HG03064 (cell line): ENCODE measurements around the gene FDPS.
"Not testable (repeated sequence)": the region's sequence is repeated elsewhere in the genome, so short reads cannot be mapped to it uniquely, and the experiment has no call there.

Experiments
- ATAC-seq: cut with Tn5 transposase; IDR thresholded peaks from one replicate; pipeline ENCODE4 v1.9.1; 2021; ENCODE audit warnings: low read depth; ENCODE audit not compliant: unreplicated experiment

FDPS gene

DNA sequence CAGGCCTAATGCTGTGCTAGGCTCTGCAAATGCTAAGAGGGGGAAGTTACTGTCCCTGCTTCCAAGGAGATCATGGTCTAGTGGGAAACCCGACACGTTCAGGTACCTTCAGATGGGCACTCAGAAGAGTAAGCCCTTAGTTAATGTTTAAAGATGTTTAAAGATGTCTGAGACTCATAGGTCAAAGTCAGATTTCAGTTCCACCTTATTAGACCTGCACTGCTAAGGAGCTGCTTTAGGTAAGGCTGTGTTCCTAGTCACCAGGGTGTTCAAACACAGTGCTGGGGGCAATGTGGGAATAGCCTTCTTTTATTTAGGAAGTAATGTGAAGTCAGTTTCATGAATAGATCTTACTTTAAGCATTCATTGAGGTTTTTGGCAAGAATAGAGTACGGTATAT lies 8.3 kb downstream of the FDPS start:
- ATAC-seq: no peak

GRCh38 chr1:155318082-155318481 lies 9.4 kb downstream of the FDPS start:
- ATAC-seq: no peak

DNA sequence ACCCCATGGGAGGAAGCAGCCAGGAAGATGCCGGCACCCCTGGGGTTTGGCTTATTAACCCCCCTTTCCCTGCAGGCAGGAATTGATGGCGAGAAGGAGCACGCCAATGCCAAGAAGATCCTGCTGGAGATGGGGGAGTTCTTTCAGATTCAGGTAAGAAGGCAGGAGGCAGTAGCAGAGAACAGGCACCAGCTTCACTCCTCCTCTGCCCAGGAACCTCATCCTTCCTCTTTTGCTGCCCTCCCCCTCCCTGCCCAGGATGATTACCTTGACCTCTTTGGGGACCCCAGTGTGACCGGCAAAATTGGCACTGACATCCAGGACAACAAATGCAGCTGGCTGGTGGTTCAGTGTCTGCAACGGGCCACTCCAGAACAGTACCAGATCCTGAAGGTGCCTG lies 10.9 kb downstream of the FDPS start:
- no peak for ATAC-seq

- no peak for ATAC-seq
These were observed 11.6 kb downstream of the FDPS start for GRCh38 chr1:155320252-155320651.

- no peak for ATAC-seq
These were observed 12.3 kb downstream of the FDPS start, which contains the start of gene RUSC1 for GRCh38 chr1:155320661-155321617. Gene RUSC1 (plus strand): TSS chr1:155320894. CDS start chr1:155321774, 880 bp downstream.

DNA sequence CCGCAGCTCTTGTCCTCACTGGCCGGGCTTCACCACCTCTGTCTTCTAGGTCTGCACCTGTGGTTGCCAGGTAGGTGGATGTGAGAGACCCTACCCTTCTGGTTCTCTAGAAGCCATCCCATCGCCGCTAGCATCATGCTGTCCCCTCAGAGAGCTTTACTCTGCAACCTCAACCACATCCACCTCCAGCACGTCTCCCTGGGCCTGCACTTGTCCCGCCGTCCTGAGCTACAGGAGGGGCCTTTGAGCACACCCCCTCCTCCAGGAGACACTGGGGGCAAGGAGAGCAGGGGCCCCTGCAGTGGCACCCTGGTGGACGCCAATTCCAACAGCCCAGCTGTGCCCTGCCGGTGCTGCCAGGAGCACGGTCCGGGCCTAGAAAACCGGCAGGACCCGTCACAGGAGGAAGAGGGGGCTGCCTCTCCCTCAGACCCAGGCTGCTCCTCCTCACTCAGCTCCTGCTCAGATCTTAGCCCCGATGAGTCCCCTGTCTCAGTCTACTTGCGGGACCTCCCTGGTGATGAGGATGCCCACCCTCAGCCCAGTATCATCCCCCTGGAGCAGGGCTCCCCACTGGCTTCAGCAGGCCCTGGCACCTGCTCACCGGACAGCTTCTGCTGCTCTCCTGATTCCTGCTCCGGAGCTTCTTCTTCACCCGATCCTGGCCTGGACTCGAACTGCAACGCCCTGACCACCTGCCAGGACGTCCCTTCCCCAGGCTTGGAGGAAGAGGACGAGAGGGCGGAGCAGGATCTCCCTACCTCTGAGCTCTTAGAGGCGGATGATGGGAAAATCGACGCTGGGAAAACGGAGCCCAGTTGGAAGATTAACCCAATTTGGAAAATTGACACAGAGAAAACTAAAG lies 13.2 kb downstream of the FDPS start:
- no peak for ATAC-seq

DNA sequence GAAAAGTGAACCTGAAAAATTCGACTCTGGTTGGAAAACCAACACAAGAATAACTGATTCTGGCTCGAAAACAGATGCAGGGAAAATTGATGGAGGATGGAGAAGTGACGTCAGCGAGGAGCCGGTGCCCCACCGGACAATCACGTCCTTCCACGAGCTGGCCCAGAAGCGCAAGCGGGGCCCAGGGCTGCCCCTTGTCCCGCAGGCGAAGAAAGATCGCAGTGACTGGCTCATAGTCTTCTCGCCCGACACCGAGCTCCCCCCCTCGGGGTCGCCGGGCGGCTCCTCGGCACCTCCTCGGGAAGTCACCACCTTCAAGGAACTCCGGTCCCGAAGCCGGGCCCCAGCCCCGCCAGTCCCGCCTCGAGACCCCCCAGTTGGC lies 13.9 kb downstream of the FDPS start:
- no peak for ATAC-seq

DNA sequence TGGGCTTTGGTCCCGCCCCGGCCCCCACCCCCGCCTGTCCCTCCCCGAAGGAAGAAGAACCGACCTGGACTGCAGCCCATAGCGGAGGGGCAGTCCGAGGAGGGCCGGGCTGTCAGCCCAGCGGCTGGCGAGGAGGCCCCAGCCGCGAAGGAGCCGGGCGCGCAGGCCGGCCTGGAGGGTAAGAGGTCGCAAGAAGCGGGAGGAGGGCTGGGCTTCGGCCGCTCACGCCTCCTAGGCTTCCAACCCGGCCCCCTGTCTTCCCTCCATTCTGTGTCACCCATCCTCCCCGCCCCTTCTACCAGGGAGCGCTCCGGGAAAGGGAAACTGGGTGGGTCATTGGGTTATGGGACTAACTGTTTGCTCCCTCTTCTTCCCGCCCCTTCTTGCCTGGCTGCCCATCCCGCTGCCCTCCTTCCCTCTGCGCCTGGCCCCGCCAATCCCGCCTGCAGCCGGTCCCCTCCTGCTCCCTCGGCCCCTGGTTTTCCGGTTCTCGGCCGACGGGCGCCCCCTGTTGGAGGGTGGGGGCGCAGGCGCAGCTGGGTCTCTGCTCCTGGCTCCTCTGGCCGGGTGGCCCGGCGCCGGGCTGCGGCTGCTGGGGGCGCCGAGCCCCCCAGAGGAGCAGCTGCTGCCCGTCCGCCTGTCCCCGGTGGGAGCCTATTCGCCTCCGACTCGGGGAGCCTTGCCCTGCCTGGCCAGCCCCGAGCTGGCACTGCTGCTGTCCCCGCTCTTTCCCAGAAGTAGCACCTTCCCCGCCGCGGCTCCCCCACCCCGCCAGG lies 14.5 kb downstream of the FDPS start:
- no peak for ATAC-seq

GRCh38 chr1:155323729-155324036 lies 15.0 kb downstream of the FDPS start:
- ATAC-seq: no peak

DNA sequence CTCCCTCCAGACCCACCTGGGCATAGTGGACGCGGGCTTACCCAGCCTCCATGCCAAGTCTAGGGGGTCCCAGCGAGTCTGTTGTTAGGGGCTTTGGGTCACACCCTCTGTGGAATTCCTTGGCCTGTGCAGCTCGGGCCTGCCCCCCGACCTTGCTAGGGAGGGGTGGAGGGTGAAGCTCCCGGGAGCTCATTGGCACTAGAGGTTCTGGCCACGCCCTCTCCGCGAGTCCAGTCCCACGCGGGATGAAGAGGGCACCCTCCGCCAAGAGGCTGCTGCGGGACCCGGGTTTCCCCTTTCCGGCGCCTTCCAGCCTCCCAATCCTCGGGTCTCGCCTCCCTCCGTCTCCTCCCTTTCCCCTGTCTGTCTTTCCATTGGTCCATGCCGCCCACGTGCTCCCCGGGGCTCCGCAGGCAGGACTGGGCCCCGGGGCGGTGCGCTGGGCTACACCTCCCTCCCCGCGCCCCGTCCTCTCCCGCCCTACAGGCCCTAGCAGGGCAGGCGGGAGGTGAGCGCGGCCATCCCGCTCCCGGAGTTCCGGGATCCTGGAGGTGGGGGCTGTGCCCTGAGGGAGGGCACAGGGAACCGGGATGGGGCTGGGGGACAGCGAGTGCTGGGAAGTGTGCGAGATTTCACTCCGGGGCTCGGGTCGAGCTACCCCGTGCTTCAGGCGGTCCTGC lies 15.5 kb downstream of the FDPS start:
- peak; percentile 54 for ATAC-seq

DNA sequence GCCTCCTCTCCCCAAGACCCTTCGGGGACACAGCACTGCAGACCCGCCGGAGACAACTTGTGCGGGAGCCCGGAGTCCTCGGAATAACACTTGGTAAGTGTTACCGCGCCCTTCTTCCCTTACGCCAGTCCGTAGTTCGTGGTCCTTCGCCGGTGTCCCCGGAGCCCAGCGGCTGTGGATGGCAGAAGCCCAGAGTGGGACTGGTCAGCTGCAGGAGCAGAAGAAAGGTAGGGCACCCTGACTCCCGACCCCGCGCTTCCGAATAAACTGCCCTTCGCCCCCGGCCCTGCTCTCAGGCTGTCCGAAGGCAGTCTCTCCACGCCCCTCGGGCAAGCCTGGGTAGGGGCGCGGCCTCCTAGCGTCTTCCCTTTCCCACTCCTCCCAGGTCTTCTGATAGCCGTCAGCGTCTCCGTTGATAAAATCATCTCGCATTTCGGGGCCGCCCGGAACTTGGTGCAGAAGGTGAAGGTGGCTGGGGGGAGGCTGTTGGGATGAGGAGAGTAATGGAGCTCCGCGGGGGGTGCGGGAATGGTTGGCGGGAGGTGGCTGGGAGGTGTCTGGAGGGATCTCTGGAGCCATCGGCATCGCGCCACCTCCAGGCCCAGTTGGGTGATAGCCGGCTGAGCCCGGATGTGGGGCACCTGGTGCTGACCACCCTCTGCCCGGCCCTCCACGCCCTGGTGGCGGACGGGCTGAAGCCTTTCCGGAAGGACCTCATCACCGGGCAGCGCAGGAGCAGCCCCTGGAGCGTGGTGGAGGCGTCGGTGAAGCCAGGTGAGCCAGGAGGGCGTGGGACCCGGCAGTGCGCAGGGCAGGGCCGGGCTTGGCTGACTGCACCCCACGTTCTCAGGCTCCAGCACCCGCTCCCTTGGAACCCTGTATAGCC lies 16.3 kb downstream of the FDPS start:
- no peak for ATAC-seq

DNA sequence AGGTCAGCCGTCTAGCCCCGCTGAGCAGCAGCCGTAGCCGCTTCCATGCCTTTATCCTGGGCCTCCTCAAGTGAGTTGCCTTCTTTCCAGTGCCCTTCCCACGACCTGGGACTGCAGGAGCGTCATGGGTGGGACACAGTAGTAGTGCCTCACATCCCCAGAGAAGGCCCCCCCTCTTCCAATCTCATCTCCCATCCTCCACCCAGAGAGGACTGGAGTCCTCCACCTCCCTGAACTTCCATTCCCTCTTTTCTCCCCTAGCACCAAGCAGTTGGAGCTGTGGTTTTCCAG lies 16.9 kb downstream of the FDPS start:
- ATAC-seq: no peak

- no peak for ATAC-seq
These were observed 17.4 kb downstream of the FDPS start for GRCh38 chr1:155326020-155326526.

GRCh38 chr1:155326631-155327037 lies 18.0 kb downstream of the FDPS start:
- no peak for ATAC-seq

GRCh38 chr1:155327981-155328380 lies 19.3 kb downstream of the FDPS start:
- no peak for ATAC-seq

DNA sequence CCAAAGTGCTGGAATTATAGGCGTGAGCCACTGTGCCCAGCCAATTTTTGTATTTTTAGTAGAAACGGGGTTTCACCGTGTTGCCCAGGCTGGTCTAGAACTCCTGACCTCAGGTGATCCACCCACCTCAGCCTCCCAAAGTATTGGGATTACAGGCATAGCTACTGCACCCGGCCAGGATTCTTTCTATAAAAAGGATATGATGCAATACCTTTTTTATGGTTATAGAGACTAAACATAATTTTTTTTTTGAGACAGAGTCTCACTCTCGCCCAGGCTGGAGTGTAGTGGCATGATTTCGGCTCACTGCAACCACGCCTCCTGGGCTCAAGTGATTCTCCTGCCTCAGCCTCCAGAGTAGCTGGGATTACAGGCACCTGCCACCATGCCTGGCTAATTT lies 20.2 kb downstream of the FDPS start:
- ATAC-seq: not testable (repeated sequence)

- no peak for ATAC-seq
These were observed 21.4 kb downstream of the FDPS start for GRCh38 chr1:155329980-155330598.

DNA sequence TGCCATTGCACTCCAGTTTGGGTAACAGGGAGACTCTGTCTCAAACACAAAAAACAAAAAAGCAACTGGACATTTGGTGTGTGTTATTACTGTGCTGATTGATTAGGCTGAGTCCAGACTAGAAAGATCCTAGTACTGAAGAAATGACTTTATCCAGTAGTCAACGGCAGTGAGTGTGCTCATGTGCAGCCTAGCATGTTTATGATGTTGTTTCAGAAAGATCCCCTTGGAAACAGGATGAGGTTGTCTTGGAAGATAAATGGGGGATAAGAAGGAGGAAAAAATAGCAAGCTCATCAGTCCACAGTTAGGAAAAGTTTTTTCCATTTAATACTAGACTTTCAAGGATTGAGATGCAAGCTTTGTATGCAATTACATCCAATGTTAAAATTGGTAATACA lies 26.3 kb downstream of the FDPS start:
- no peak for ATAC-seq
